ENCODE data around the gene TEC. TPM values are rescaled to one million over a fixed set of nuclear protein-coding genes. Genes with fewer than 3 reads are reported as not detected.

TEC gene
- total and polyA plus RNA-seq, 11 donors: 1.1 to 4.5 (median 2.2) TPM

GRCh38 chr4:48122756-48123155 is 146.9 kb downstream of the TEC start:
- Histone ChIP-seq H3K27ac (no peak overlapping the region), H3K36me3 (no peaks in the 10 kb centered on the region), H3K4me1 (peaks cover 0 to 9% (median 5%) of the 10 kb centered on the region in 12 donors), H3K4me3 (no peak overlapping the region), H3K9me3 (no peaks in the 10 kb centered on the region), H3K27me3 (no peaks in the 10 kb centered on the region)
- intact Hi-C loops (cut with DNase I): loop anchor here in 3 of 10 donors (10.0 kb wide), 2 partner anchors 152 to 422 kb away; no protein-coding TSS in a partner anchor
- WGBS, 4 donors: 32 to 46% (median 38%) methylated on average over 1 of the region's 1 CpG
- TF ChIP-seq CTCF (IDR thresholded peaks at IDR 0.05) (no peak), POLR2A (IDR thresholded peaks at IDR 0.05) (no peak)
- ATAC-seq: no peak
- no peak for DNase-seq

DNA sequence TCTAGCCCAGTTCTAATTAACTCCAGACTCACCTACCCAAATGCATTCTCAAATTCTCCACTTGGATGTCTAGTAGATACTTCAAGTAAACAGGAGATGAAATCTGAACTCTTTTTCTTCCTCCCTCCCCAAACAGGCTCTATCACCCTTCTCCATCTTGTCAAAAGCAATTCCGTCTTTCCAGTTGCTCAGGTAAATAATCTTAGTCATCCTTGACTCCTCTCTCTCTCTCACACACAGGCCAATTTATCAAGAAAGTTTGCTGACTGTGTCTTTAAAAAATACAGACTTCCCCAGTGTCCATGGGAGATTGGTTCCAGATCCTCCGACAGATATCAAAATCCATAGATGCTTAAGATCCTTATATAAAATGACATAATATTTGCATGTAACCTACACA is 148.5 kb downstream of the TEC start:
- DNase-seq (no peak), ATAC-seq (no peak)
- intact Hi-C loops (cut with DNase I): loop anchor here in 3 of 10 donors (10.0 kb wide), 2 partner anchors 154 to 424 kb away; no protein-coding TSS in a partner anchor
- Histone ChIP-seq H3K4me1 (no peaks in the 10 kb centered on the region), H3K36me3 (no peaks in the 10 kb centered on the region), H3K27ac (no peak overlapping the region), H3K27me3 (no peaks in the 10 kb centered on the region), H3K9me3 (no peaks in the 10 kb centered on the region), H3K4me3 (no peak overlapping the region)
- WGBS, 4 donors: 87 to 92% (median 88%) methylated on average over 2 of the region's 2 CpGs
- TF ChIP-seq POLR2A (IDR thresholded peaks at IDR 0.05) (no peak), CTCF (IDR thresholded peaks at IDR 0.05) (no peak)

DNA sequence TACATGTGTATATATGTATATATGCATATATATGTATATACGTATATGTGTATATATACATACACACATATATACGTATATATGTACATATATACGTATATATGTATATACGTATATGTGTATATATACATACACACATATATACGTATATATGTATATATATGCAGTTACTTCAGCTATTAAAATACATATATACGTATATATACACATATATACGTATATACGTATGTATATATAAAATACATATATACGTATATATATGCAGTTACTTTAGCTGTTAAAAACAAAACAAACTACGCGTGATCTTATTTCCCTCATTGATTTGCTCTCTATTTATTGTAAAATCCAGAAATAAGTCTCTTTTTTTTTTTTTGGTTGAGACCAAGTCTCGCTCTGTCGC is 149.5 kb downstream of the TEC start:
- Histone ChIP-seq H3K9me3 (no peaks in the 10 kb centered on the region), H3K27ac (no peak overlapping the region), H3K4me3 (no peak overlapping the region), H3K36me3 (no peaks in the 10 kb centered on the region), H3K4me1 (no peaks in the 10 kb centered on the region), H3K27me3 (no peaks in the 10 kb centered on the region)
- TF ChIP-seq CTCF (IDR thresholded peaks at IDR 0.05): no peak
- no peak for DNase-seq
- intact Hi-C loops (cut with DNase I): loop anchor here in 3 of 10 donors (10.0 kb wide), 2 partner anchors 155 to 425 kb away; no protein-coding TSS in a partner anchor
- no peak for ATAC-seq
- WGBS, 4 donors: 85 to 91% (median 90%) methylated on average over 13 of the region's 13 CpGs

- DNase-seq (no peak), ATAC-seq (no peak)
- Histone ChIP-seq H3K4me3 (no peak overlapping the region), H3K4me1 (no peaks in the 10 kb centered on the region), H3K9me3 (no peaks in the 10 kb centered on the region), H3K36me3 (no peaks in the 10 kb centered on the region), H3K27ac (no peak overlapping the region), H3K27me3 (no peaks in the 10 kb centered on the region)
- TF ChIP-seq POLR2A (IDR thresholded peaks at IDR 0.05): no peak
- no peak for TF ChIP-seq CTCF (IDR thresholded peaks at IDR 0.05)
- intact Hi-C loops (cut with DNase I): loop anchor here in 3 of 10 donors (10.0 kb wide), 2 partner anchors 155 to 425 kb away; no protein-coding TSS in a partner anchor
Observed at GRCh38 chr4:48119646-48120045, 150.0 kb downstream of the TEC start.
